ENCODE measurements around the gene FBXL20.

Gene FBXL20

GRCh38 chr17:39221572-39221971 is 179.9 kb downstream of the FBXL20 start:
- in situ Hi-C loops (cut with HindIII; ENCODE audit: low pct_ligation_motif_present, low pct_unique_long_range_greater_than_20kb, low sequenced_read_pairs) = no loop called here
- no peak for DNase-seq

- in situ Hi-C loops (cut with HindIII; ENCODE audit: low pct_ligation_motif_present, low pct_unique_long_range_greater_than_20kb, low sequenced_read_pairs) = no loop called here
- no peak for DNase-seq
Measured at GRCh38 chr17:39219647-39220154, 181.7 kb downstream of the FBXL20 start.

GRCh38 chr17:39218906-39219305 is 182.5 kb downstream of the FBXL20 start:
- in situ Hi-C loops (cut with HindIII; ENCODE audit: low pct_ligation_motif_present, low pct_unique_long_range_greater_than_20kb, low sequenced_read_pairs) = no loop called here
- DNase-seq = no peak

- no peak for DNase-seq
- in situ Hi-C loops (cut with HindIII; ENCODE audit: low pct_ligation_motif_present, low pct_unique_long_range_greater_than_20kb, low sequenced_read_pairs) = no loop called here
Measured at GRCh38 chr17:39217734-39218369, 183.6 kb downstream of the FBXL20 start.

- peak; percentile 44 for DNase-seq
- in situ Hi-C loops (cut with HindIII; ENCODE audit: low pct_ligation_motif_present, low pct_unique_long_range_greater_than_20kb, low sequenced_read_pairs) = no loop called here
Measured at GRCh38 chr17:39213852-39214251, 187.6 kb downstream of the FBXL20 start.

- DNase-seq = no peak
- in situ Hi-C loops (cut with HindIII; ENCODE audit: low pct_ligation_motif_present, low pct_unique_long_range_greater_than_20kb, low sequenced_read_pairs) = no loop called here
Measured at GRCh38 chr17:39212841-39213480, 188.5 kb downstream of the FBXL20 start.

- DNase-seq = no peak
- in situ Hi-C loops (cut with HindIII; ENCODE audit: low pct_ligation_motif_present, low pct_unique_long_range_greater_than_20kb, low sequenced_read_pairs) = no loop called here
Measured at GRCh38 chr17:39212195-39212810, 189.1 kb downstream of the FBXL20 start.

GRCh38 chr17:39210093-39210434 is 191.4 kb downstream of the FBXL20 start:
- in situ Hi-C loops (cut with HindIII; ENCODE audit: low pct_ligation_motif_present, low pct_unique_long_range_greater_than_20kb, low sequenced_read_pairs) = no loop called here
- no peak for DNase-seq

- peak; percentile 32 for DNase-seq
- in situ Hi-C loops (cut with HindIII; ENCODE audit: low pct_ligation_motif_present, low pct_unique_long_range_greater_than_20kb, low sequenced_read_pairs) = no loop called here
Measured at GRCh38 chr17:39209317-39210092, 191.9 kb downstream of the FBXL20 start.

- no peak for DNase-seq
- in situ Hi-C loops (cut with HindIII; ENCODE audit: low pct_ligation_motif_present, low pct_unique_long_range_greater_than_20kb, low sequenced_read_pairs) = no loop called here
Measured at GRCh38 chr17:39208893-39209292, 192.5 kb downstream of the FBXL20 start.

GRCh38 chr17:39208136-39208535 is 193.3 kb downstream of the FBXL20 start:
- DNase-seq = no peak
- in situ Hi-C loops (cut with HindIII; ENCODE audit: low pct_ligation_motif_present, low pct_unique_long_range_greater_than_20kb, low sequenced_read_pairs) = no loop called here

- in situ Hi-C loops (cut with HindIII; ENCODE audit: low pct_ligation_motif_present, low pct_unique_long_range_greater_than_20kb, low sequenced_read_pairs) = no loop called here
- no peak for DNase-seq
Measured at GRCh38 chr17:39205112-39205526, 196.3 kb downstream of the FBXL20 start.

- no peak for DNase-seq
- in situ Hi-C loops (cut with HindIII; ENCODE audit: low pct_ligation_motif_present, low pct_unique_long_range_greater_than_20kb, low sequenced_read_pairs) = no loop called here
Measured at GRCh38 chr17:39204245-39204644, 197.2 kb downstream of the FBXL20 start.

Measured in ACHN (cell line).